ENCODE measurements around the gene UBD.

UBD gene

GRCh38 chr6:29524044-29524443 is 35.5 kb downstream of the UBD start:
- DNase-seq (ENCODE audit: low read depth in 2 of 3, low spot score in 2 of 3) = no peak

GRCh38 chr6:29522227-29522626 is 37.3 kb downstream of the UBD start:
- DNase-seq (ENCODE audit: low read depth in 2 of 3, low spot score in 2 of 3) = no peak

GRCh38 chr6:29521006-29521680 is 38.4 kb downstream of the UBD start:
- no peak for DNase-seq (ENCODE audit: low read depth in 2 of 3, low spot score in 2 of 3)

- DNase-seq (ENCODE audit: low read depth in 2 of 3, low spot score in 2 of 3) = no peak
These were observed 39.3 kb downstream of the UBD start for GRCh38 chr6:29520232-29520631.

GRCh38 chr6:29519291-29520010 is 40.1 kb downstream of the UBD start:
- DNase-seq (ENCODE audit: low read depth in 2 of 3, low spot score in 2 of 3) = no peak

- DNase-seq (ENCODE audit: low read depth in 2 of 3, low spot score in 2 of 3) = no peak
These were observed 41.6 kb downstream of the UBD start for GRCh38 chr6:29517728-29518440.

GRCh38 chr6:29517245-29517644 is 42.3 kb downstream of the UBD start:
- DNase-seq (ENCODE audit: low read depth in 2 of 3, low spot score in 2 of 3) = no peak

- no peak for DNase-seq (ENCODE audit: low read depth in 2 of 3, low spot score in 2 of 3)
These were observed 43.4 kb downstream of the UBD start for GRCh38 chr6:29516108-29516507.

- DNase-seq (ENCODE audit: low read depth in 2 of 3, low spot score in 2 of 3) = no peak
These were observed 48.7 kb downstream of the UBD start for GRCh38 chr6:29510746-29511300.

- no peak for DNase-seq (ENCODE audit: low read depth in 2 of 3, low spot score in 2 of 3)
These were observed 49.3 kb downstream of the UBD start for GRCh38 chr6:29510202-29510601.

GRCh38 chr6:29509711-29510110 is 49.8 kb downstream of the UBD start:
- DNase-seq (ENCODE audit: low read depth in 2 of 3, low spot score in 2 of 3) = no peak

- no peak for DNase-seq (ENCODE audit: low read depth in 2 of 3, low spot score in 2 of 3)
These were observed 50.3 kb downstream of the UBD start for GRCh38 chr6:29509239-29509638.

- no peak for DNase-seq (ENCODE audit: low read depth in 2 of 3, low spot score in 2 of 3)
These were observed 52.2 kb downstream of the UBD start for GRCh38 chr6:29507319-29507718.

GRCh38 chr6:29506446-29507067 is 53.0 kb downstream of the UBD start:
- no peak for DNase-seq (ENCODE audit: low read depth in 2 of 3, low spot score in 2 of 3)

- DNase-seq (ENCODE audit: low read depth in 2 of 3, low spot score in 2 of 3) = no peak
These were observed 53.7 kb downstream of the UBD start for GRCh38 chr6:29505808-29506207.

Measured in activated CD8-positive, alpha-beta memory T cell treated with anti-CD3 and anti-CD28 coated beads for 48 hours (primary cell).